GM12872 (cell line): ENCODE results near the gene PPP1R2C.

Experiments
- TF ChIP-seq, protein P1 (sequence below): IDR thresholded peaks from 3 replicates; pipeline ENCODE4 v1.5.1; 2011; ENCODE audit warnings: low read depth, mild to moderate bottlenecking, low read length, moderate library complexity; ENCODE audit not compliant: insufficient read depth

Gene PPP1R2C

DNA sequence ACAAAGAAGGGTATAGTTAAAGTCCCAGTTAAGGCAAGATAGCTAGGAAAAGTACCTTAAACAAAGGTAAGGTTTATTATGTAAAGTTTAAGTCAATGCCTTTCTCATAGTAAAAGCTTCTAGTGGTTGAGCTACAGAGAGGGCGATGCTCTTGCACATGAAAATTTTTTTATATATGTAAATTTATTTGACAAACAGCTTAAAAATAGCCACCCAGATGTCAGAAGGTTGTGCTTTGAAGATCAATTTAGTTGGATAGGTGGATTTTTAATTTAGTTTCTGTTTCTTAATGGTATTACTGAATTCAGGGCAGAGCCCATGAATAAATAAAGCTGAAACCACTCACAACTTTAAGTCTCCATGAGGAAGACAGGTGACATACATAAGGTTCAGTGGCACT, 29.4 kb upstream of the PPP1R2C start:
- TF ChIP-seq, protein P1, sequence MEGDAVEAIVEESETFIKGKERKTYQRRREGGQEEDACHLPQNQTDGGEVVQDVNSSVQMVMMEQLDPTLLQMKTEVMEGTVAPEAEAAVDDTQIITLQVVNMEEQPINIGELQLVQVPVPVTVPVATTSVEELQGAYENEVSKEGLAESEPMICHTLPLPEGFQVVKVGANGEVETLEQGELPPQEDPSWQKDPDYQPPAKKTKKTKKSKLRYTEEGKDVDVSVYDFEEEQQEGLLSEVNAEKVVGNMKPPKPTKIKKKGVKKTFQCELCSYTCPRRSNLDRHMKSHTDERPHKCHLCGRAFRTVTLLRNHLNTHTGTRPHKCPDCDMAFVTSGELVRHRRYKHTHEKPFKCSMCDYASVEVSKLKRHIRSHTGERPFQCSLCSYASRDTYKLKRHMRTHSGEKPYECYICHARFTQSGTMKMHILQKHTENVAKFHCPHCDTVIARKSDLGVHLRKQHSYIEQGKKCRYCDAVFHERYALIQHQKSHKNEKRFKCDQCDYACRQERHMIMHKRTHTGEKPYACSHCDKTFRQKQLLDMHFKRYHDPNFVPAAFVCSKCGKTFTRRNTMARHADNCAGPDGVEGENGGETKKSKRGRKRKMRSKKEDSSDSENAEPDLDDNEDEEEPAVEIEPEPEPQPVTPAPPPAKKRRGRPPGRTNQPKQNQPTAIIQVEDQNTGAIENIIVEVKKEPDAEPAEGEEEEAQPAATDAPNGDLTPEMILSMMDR, result no peak

- TF ChIP-seq, protein P1, result no peak
Observed at GRCh38 chrX:42804524-42804923, 26.6 kb upstream of the PPP1R2C start.

- TF ChIP-seq, protein P1, result no peak
Observed at GRCh38 chrX:42803320-42803719, 25.4 kb upstream of the PPP1R2C start.

- TF ChIP-seq, protein P1, result no peak
Observed at GRCh38 chrX:42797651-42798269, 19.8 kb upstream of the PPP1R2C start.

DNA sequence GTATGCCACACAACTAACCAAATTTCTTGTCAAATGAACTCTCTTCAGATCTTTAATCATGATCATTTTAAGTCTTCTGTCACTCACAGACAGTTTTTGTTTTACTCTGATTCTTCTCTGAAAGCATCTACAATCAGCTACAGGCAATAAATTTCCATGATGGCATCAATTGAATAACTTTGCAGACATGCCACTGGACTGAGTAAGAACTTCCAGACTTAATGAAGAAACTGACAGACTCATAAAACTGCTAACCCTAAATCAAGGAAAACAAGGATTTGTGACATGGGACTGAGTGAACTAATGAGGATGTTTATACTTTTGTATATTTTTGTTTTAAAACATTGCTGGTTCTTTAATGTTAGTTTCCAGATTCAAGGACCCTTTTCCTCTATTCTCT, 5.5 kb upstream of the PPP1R2C start:
- TF ChIP-seq, protein P1, result no peak

DNA sequence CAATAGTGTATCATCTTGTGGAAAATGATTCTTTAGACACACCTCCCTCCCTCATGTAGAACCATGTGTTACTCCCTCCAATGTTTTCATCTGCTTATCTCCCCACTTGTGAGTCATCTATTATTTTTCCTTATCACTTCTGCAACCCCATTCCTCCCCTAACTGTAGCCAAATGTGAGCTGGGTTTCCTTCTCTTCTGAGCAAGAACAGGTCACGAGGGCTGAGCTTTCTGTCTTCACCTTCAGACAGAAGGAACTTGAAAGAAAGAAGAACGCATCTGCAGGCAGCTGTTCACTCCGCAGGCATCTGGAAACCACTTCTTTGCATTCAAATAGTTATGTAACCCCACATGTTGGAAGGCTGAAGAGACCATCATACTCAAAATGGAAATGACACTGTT, 1.8 kb downstream of the PPP1R2C start:
- TF ChIP-seq, protein P1, result no peak

DNA sequence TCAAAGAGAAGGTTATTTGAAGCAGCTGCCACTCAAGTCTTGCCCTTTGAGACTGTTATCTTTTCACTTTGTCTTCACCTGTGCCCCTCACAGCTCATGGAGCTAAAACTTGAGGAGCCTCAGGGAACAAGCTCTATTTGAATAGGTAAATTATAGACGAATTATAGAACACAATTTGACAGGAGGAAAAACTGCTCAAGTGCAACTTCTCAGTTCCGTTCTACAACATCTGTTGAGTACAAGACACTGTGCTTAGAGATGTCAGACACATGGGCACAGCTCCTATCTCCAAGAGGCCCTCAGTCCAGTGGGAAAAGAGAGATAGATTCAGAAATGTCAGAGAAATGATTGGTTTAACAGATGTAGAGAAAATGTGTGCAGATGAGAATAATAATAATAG, 5.1 kb downstream of the PPP1R2C start:
- TF ChIP-seq, protein P1, result no peak
